K562 (cell line): ENCODE results near the gene TNFRSF18. TPM values are rescaled to one million over a fixed set of nuclear protein-coding genes. Genes with fewer than 3 reads are reported as not detected.

Experiments
- C11orf30 ChIP-seq: fragments of 450-650 bp; IDR thresholded peaks from 2 replicates; pipeline ENCODE4 v1.6.1; 2016; ENCODE audit warnings: low read depth, mild to moderate bottlenecking
- COPS2 ChIP-seq: fragments of 450-650 bp; conservative IDR thresholded peaks from 2 replicates; pipeline ENCODE4 v1.6.1; 2016; ENCODE audit warnings: mild to moderate bottlenecking, moderate library complexity
- HDAC3 ChIP-seq: fragments of 450-650 bp; IDR thresholded peaks from 2 replicates; pipeline ENCODE4 v1.6.1; 2018; ENCODE audit warnings: borderline replicate concordance, mild to moderate bottlenecking, moderate library complexity; ENCODE audit not compliant: partially characterized antibody
- KLF1 ChIP-seq: fragments of 450-650 bp; IDR thresholded peaks from 2 replicates; pipeline ENCODE4 v1.6.1; 2016; ENCODE audit warnings: missing genetic modification characterization, missing compliant biosample characterization
- KLF6 ChIP-seq: fragments of 250-450 bp; sonication (Bioruptor Pico); IDR thresholded peaks from 2 replicates; pipeline ENCODE4 v1.4.0; 2020; ENCODE audit warnings: mild to moderate bottlenecking, moderate library complexity, borderline replicate concordance
- MYC ChIP-seq, 2 experiments: fragments of 250-450 bp in 1 of 2; sonication (Bioruptor Pico) in 1 of 2; IDR thresholded peaks; 2 replicates each; pipeline versions ENCODE4 v1.5.1 to v1.6.1; 2012 to 2021; ENCODE audit warnings: low read depth in 2 of 2, borderline replicate concordance in 1 of 2, improper control_type of control experiment in 1 of 2, low read length in 1 of 2, mild to moderate bottlenecking in 1 of 2, moderate library complexity in 1 of 2
- NUFIP1 ChIP-seq: fragments of 450-650 bp; IDR thresholded peaks from 2 replicates; pipeline ENCODE4 v1.6.1; 2018; ENCODE audit not compliant: partially characterized antibody
- RAD21 ChIP-seq, 2 experiments: fragments of 250-450 bp in 1 of 2; fragments of 450-650 bp in 1 of 2; sonication (Bioruptor Pico) in 1 of 2; formaldehyde crosslinking in 1 of 2; IDR thresholded peaks in 1 of 2; conservative IDR thresholded peaks in 1 of 2; 2 replicates each; pipeline versions ENCODE4 v1.4.0 to v1.8.0; 2020 to 2022; ENCODE audit warnings: mild to moderate bottlenecking in 2 of 2, moderate library complexity in 1 of 2
- RAD51 ChIP-seq: fragments of 450-650 bp; IDR thresholded peaks from 2 replicates; pipeline ENCODE4 v1.7.1; 2016; ENCODE audit warnings: low read depth, mild to moderate bottlenecking, borderline replicate concordance
- SAP30 ChIP-seq: fragments of 200-600 bp; sonication (generic); IDR thresholded peaks from 2 replicates; pipeline ENCODE4 v1.6.1; 2012; ENCODE audit warnings: borderline replicate concordance, low read depth, mild to moderate bottlenecking, moderate library complexity, low read length, control low read depth, inconsistent platforms; ENCODE audit not compliant: insufficient read depth, poor library complexity, severe bottlenecking
- ZNF197 ChIP-seq: fragments of 200-800 bp; sonication (Bioruptor generic); IDR thresholded peaks from 2 replicates; pipeline ENCODE4 v1.6.1; 2016; ENCODE audit warnings: low read depth, missing genetic modification characterization, missing compliant biosample characterization
- ZNF274 ChIP-seq: IDR thresholded peaks from 2 replicates; pipeline ENCODE4 v1.6.1; 2011; ENCODE audit warnings: low read depth, mild to moderate bottlenecking, low read length, moderate library complexity, borderline replicate concordance
- polyA plus RNA-seq, 8 experiments: library from polyadenylated mRNA; depleted of rRNA in 4 of 8; stranded (reverse) in 5 of 8; unstranded in 3 of 8; fragments of >200 nt; fragmentation: Nextera tagmentation in 2 of 8; fragmentation: Illumina TruSeq in 1 of 8; extraction: Ambion mirVana in 2 of 8; extraction: Trizol in 1 of 8; gene quantifications; 2 replicates each; pipeline versions ENCODE4 v1.2.1 to v1.2.3, GENCODE V29; 2011 to 2014; ENCODE audit warnings: inconsistent platforms in 1 of 8, missing spikeins in 1 of 8
- total RNA-seq, 7 experiments: library from RNA; depleted of rRNA in 6 of 7; stranded (reverse); fragments of >200 nt in 6 of 7; fragmentation: Illumina TruSeq in 2 of 7; extraction: Trizol in 2 of 7; gene quantifications; 2 replicates each; pipeline versions ENCODE4 v1.2.1 to v1.2.3, GENCODE V29; 2011 to 2021; ENCODE audit warnings: low replicate concordance in 1 of 7
- TF ChIP-seq, protein P1 (sequence below), 3 experiments: fragments of 200-800 bp in 1 of 3; sonication (Bioruptor generic) in 1 of 3; sonication (generic) in 1 of 3; formaldehyde crosslinking in 1 of 3; IDR thresholded peaks; 2 replicates each; pipeline versions ENCODE4 v1.6.1 to v1.8.0; 2016 to 2022; ENCODE audit warnings: mild to moderate bottlenecking in 2 of 3, missing compliant biosample characterization in 2 of 3, missing genetic modification characterization in 2 of 3, missing genetic modification reagents in 1 of 3
- TF ChIP-seq, protein P2 (sequence below), 2 experiments: fragments of 450-650 bp; IDR thresholded peaks; 2 replicates each; pipeline ENCODE4 v1.6.1; 2016; ENCODE audit warnings: mild to moderate bottlenecking in 2 of 2, borderline replicate concordance in 1 of 2, low read depth in 1 of 2, moderate library complexity in 1 of 2
- TF ChIP-seq, protein P3 (sequence below): fragments of 250-450 bp; sonication (Bioruptor Pico); IDR thresholded peaks from 2 replicates; pipeline ENCODE4 v1.8.0; 2022; ENCODE audit warnings: moderate library complexity, mild to moderate bottlenecking, inconsistent platforms

Gene TNFRSF18
- total and polyA plus RNA-seq, 9 of the 15 experiments (the other 6 are each of a cell fraction or from before 2014, with no cell fraction given), result 0.24 to 0.27 TPM; not detected in 7

DNA sequence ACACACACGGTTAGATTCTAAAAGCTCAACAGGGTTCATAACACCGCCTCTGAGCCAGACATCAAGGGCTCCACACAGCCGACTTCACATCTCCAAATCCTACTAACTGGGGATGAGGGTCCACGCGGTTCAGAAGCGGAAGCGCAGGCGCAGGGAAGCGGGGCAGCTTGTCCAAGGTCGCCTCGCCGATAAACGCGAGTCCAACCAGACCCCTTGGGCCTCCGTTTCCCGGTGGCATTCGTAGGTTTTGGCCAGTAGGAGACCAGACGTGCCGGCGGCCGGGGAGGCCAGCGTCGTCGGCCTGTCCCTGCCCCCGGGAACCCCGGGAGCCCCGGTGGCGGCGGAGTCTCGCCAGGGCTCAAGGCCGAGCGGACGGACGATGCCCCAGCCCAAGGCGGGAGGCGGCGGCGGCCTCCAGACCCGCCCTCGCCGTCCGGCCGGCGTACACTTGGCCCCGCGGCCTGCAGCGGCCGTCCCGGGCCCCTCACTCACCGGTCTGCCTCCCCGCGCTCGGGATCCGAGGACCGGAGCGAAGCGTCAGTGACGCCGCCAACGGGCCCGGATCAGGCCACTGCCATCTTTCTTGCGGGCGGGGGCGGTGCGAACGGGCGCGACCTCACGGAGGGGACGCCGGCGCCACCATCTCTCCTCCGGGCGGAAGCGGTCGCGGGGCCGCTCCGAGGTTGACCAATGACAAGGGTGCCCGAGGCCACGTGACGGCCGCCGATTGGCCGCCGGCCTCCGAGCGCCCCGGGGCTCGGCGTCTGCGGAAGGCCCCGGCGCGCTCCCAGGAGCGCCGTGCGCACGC, 25.2 kb upstream of the TNFRSF18 start, which contains the start of gene SDF4 (continued):
- TF ChIP-seq, protein P1, sequence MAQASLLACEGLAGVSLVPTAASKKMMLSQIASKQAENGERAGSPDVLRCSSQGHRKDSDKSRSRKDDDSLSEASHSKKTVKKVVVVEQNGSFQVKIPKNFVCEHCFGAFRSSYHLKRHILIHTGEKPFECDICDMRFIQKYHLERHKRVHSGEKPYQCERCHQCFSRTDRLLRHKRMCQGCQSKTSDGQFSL (CRISPR knock-in tag; IDR thresholded peaks at IDR 0.05), result no peak
- TF ChIP-seq, protein P1 (tag; IDR thresholded peaks at IDR 0.05), result no peak
- TF ChIP-seq RAD51, result peak; percentile 93
- TF ChIP-seq ZNF197 (CRISPR knock-in tag), result no peak
- peak; percentile 60 for TF ChIP-seq SAP30
- no peak for TF ChIP-seq HDAC3
- peak; percentile 47; the same call in 1 of the 2 replicates for TF ChIP-seq KLF1 (tag)
- TF ChIP-seq NUFIP1, result no peak
- TF ChIP-seq, protein P2, sequence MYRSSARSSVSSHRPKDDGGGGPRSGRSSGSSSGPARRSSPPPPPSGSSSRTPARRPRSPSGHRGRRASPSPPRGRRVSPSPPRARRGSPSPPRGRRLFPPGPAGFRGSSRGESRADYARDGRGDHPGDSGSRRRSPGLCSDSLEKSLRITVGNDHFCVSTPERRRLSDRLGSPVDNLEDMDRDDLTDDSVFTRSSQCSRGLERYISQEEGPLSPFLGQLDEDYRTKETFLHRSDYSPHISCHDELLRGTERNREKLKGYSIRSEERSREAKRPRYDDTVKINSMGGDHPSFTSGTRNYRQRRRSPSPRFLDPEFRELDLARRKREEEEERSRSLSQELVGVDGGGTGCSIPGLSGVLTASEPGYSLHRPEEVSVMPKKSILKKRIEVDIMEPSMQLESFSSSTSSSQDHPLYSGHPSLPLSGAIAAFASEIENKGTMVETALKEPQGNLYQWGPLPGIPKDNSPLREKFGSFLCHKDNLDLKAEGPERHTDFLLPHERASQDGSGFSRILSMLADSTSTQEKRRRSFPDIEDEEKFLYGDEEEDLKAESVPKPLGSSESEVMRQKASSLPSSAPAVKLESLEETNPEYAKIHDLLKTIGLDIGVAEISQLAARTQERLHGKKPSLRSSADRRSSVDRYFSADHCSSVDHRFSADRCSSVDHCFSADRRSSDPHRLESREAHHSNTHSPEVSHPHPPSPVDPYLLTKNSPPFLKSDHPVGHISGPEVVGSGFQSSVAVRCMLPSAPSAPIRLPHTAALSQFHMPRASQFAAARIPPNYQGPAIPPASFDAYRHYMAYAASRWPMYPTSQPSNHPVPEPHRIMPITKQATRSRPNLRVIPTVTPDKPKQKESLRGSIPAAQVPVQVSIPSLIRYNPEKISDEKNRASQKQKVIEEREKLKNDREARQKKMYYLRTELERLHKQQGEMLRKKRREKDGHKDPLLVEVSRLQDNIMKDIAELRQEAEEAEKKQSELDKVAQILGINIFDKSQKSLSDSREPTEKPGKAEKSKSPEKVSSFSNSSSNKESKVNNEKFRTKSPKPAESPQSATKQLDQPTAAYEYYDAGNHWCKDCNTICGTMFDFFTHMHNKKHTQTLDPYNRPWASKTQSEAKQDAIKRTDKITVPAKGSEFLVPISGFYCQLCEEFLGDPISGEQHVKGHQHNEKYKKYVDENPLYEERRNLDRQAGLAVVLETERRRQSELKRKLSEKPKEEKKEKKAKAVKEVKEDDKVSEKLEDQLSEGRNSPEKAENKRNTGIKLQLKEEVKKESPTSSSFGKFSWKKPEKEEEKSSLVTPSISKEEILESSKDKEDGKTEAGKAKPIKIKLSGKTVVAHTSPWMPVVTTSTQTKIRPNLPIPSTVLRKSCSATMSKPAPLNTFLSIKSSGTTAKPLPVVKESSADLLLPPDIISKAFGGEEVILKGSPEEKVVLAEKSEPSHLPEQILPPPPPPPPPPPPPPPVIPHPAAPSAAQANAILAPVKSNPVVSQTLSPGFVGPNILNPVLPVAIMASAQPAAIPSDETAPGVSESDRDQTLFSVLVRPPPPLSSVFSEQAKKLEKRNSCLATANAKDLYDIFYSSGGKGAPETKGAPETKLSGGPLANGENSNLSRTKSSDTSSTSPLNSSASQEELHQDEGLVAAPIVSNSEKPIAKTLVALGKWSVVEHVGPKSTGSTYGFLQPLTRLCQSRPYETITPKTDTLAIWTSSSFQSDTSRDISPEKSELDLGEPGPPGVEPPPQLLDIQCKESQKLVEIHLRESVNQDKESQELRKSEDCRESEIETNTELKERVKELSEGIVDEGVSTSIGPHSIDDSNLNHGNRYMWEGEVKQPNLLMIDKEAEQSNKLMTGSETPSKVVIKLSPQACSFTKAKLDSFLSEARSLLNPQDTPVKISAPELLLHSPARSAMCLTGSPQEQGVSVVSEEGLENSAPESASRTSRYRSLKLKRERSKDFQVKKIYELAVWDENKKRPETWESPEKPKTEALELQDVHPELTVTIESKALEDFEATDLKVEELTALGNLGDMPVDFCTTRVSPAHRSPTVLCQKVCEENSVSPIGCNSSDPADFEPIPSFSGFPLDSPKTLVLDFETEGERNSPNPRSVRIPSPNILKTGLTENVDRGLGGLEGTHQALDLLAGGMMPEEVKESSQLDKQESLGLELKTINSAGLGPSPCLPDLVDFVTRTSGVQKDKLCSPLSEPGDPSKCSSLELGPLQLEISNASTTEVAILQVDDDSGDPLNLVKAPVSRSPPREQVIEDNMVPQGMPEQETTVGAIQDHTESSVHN (IDR thresholded peaks at IDR 0.05; ENCODE audit: borderline replicate concordance in 1 of 2, low read depth in 1 of 2), result no peak
- no peak for TF ChIP-seq COPS2
- peak; percentile 25; the same call in 1 of the 2 replicates for TF ChIP-seq KLF6 (CRISPR knock-in tag)
- TF ChIP-seq ZNF274, result no peak
- no peak for TF ChIP-seq C11orf30
- TF ChIP-seq, protein P3, sequence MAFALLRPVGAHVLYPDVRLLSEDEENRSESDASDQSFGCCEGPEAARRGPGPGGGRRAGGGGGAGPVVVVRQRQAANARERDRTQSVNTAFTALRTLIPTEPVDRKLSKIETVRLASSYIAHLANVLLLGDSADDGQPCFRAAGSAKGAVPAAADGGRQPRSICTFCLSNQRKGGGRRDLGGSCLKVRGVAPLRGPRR (CRISPR knock-in tag), result no peak
- no peak for TF ChIP-seq RAD21 (CRISPR knock-in tag; conservative IDR thresholded peaks at IDR 0.05 in 1 of 2, IDR thresholded peaks at IDR 0.05 in 1 of 2)
- TF ChIP-seq MYC (IDR thresholded peaks at IDR 0.05; ENCODE audit: low read depth, low read length), result peak; percentile 43; the same call in 1 of the 2 replicates
- TF ChIP-seq MYC (CRISPR knock-in tag; IDR thresholded peaks at IDR 0.05; ENCODE audit: borderline replicate concordance, low read depth), result no peak
